ENCODE measurements around the gene CCDC40.

GRCh38 chr17:80072410-80072809, 36.0 kb downstream of the CCDC40 start:
- TF ChIP-seq MAX (IDR thresholded peaks at IDR 0.05): no peak
- no peak for TF ChIP-seq CEBPB (IDR thresholded peaks at IDR 0.05)
- no peak for TF ChIP-seq ZBTB7A (IDR thresholded peaks at IDR 0.05; ENCODE audit: low read depth)
- no peak for TF ChIP-seq YY1 (IDR thresholded peaks at IDR 0.05; ENCODE audit: low read depth)
- TF ChIP-seq USF1 (IDR thresholded peaks at IDR 0.05): no peak
- TF ChIP-seq FOXM1 (IDR thresholded peaks at IDR 0.05; ENCODE audit: borderline replicate concordance, low read depth): no peak

All from Ishikawa (cell line).